ENCODE measurements around the gene CEP112. TPM values are rescaled to one million over a fixed set of nuclear protein-coding genes. Genes with fewer than 3 reads are reported as not detected.

The CEP112 gene
- polyA plus RNA-seq, 1 donor from 2014 or later = 6.0 TPM

DNA sequence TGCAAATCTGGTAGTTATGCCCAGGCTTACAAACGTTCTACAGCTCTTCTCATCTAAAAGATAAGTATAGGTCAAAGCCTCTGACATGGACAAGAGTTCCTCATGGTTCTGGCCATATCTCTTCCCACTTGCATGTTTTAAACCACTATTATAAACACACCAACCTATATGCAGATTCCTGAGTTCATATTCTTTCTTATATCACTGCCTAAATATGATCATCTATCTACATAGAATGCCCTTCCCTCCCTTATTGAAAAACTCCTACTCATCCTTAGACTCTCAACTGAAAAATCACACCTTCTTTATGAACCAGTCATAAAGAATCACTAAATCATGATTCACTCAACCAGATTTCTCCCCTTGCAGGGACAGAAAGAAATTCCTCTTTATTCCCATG is 128.2 kb downstream of the CEP112 start:
- Histone ChIP-seq H4K20me1 (ENCODE audit: insufficient read depth) (no peaks in the 10 kb centered on the region), H3F3A (ENCODE audit: insufficient read depth, low read length, poor library complexity, severe bottlenecking) (no peaks in the 10 kb centered on the region), H2AFZ (ENCODE audit: low read depth, low read length) (no peak overlapping the region), H3K9me2 (ENCODE audit: insufficient read depth, low read length) (no peaks in the 10 kb centered on the region), H3K4me2 (ENCODE audit: low read length) (no peak overlapping the region), H3K27ac (ENCODE audit: low read length) (no peak overlapping the region), H3K9ac (ENCODE audit: low read length) (no peak overlapping the region), H3K36me3 (ENCODE audit: insufficient read depth, low read length) (no peaks in the 10 kb centered on the region), H3K9me3 (ENCODE audit: low read length) (peaks cover 6% of the 10 kb centered on the region), H3K27me3 (ENCODE audit: insufficient read depth, low read depth, low read length) (no peaks in the 10 kb centered on the region), H3K79me2 (replicated peaks; ENCODE audit: insufficient read depth, low read length) (no peaks in the 10 kb centered on the region), H3K4me3 (ENCODE audit: low read length) (no peak overlapping the region)
- TF ChIP-seq RAD21 (conservative IDR thresholded peaks at IDR 0.05) (no peak), EP300 (conservative IDR thresholded peaks at IDR 0.05; ENCODE audit: poor library complexity, severe bottlenecking) (no peak), POLR2AphosphoS5 (IDR thresholded peaks at IDR 0.05) (no peak), TAF1 (IDR thresholded peaks at IDR 0.05; ENCODE audit: low read depth) (no peak), EZH2 (IDR thresholded peaks at IDR 0.05; ENCODE audit: borderline replicate concordance, insufficient read depth, low read length, poor library complexity, severe bottlenecking) (no peak), MXI1 (conservative IDR thresholded peaks at IDR 0.05; ENCODE audit: poor library complexity, severe bottlenecking) (no peak), SMC3 (conservative IDR thresholded peaks at IDR 0.05; ENCODE audit: poor library complexity) (no peak)
- TF ChIP-seq, protein P1, sequence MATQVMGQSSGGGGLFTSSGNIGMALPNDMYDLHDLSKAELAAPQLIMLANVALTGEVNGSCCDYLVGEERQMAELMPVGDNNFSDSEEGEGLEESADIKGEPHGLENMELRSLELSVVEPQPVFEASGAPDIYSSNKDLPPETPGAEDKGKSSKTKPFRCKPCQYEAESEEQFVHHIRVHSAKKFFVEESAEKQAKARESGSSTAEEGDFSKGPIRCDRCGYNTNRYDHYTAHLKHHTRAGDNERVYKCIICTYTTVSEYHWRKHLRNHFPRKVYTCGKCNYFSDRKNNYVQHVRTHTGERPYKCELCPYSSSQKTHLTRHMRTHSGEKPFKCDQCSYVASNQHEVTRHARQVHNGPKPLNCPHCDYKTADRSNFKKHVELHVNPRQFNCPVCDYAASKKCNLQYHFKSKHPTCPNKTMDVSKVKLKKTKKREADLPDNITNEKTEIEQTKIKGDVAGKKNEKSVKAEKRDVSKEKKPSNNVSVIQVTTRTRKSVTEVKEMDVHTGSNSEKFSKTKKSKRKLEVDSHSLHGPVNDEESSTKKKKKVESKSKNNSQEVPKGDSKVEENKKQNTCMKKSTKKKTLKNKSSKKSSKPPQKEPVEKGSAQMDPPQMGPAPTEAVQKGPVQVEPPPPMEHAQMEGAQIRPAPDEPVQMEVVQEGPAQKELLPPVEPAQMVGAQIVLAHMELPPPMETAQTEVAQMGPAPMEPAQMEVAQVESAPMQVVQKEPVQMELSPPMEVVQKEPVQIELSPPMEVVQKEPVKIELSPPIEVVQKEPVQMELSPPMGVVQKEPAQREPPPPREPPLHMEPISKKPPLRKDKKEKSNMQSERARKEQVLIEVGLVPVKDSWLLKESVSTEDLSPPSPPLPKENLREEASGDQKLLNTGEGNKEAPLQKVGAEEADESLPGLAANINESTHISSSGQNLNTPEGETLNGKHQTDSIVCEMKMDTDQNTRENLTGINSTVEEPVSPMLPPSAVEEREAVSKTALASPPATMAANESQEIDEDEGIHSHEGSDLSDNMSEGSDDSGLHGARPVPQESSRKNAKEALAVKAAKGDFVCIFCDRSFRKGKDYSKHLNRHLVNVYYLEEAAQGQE (IDR thresholded peaks at IDR 0.05; ENCODE audit: borderline replicate concordance) = no peak
- TF ChIP-seq, protein P2, sequence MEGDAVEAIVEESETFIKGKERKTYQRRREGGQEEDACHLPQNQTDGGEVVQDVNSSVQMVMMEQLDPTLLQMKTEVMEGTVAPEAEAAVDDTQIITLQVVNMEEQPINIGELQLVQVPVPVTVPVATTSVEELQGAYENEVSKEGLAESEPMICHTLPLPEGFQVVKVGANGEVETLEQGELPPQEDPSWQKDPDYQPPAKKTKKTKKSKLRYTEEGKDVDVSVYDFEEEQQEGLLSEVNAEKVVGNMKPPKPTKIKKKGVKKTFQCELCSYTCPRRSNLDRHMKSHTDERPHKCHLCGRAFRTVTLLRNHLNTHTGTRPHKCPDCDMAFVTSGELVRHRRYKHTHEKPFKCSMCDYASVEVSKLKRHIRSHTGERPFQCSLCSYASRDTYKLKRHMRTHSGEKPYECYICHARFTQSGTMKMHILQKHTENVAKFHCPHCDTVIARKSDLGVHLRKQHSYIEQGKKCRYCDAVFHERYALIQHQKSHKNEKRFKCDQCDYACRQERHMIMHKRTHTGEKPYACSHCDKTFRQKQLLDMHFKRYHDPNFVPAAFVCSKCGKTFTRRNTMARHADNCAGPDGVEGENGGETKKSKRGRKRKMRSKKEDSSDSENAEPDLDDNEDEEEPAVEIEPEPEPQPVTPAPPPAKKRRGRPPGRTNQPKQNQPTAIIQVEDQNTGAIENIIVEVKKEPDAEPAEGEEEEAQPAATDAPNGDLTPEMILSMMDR (IDR thresholded peaks at IDR 0.05; ENCODE audit: poor library complexity, severe bottlenecking) = no peak

DNA sequence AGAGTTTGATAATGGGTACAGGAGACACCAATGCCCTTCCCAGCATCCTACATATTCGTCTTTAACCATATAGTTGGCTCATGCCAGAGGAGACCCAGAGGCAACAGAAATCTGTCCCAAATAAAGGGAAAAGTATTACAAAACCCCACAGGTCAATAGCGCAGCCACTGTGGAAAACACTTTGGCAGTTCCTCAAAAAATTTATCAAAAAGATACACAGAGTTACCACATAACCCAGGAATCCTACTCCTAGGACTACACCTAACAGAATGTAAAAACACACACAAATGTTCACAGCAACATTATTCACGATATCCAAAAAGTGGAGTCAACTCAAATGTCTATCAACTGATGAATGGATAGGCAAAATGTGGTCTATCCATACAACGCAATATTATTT is 135.8 kb downstream of the CEP112 start:
- TF ChIP-seq RAD21 (conservative IDR thresholded peaks at IDR 0.05) = no peak
- no peak for TF ChIP-seq TAF1 (IDR thresholded peaks at IDR 0.05; ENCODE audit: low read depth)
- Histone ChIP-seq H3K4me3 (ENCODE audit: low read length) (no peak overlapping the region), H3K79me2 (replicated peaks; ENCODE audit: insufficient read depth, low read length) (no peaks in the 10 kb centered on the region), H4K20me1 (ENCODE audit: insufficient read depth) (no peaks in the 10 kb centered on the region), H3K27me3 (ENCODE audit: insufficient read depth, low read depth, low read length) (no peaks in the 10 kb centered on the region), H3F3A (ENCODE audit: insufficient read depth, low read length, poor library complexity, severe bottlenecking) (no peaks in the 10 kb centered on the region), H3K9ac (ENCODE audit: low read length) (no peak overlapping the region), H3K9me2 (ENCODE audit: insufficient read depth, low read length) (no peaks in the 10 kb centered on the region), H3K27ac (ENCODE audit: low read length) (no peak overlapping the region), H3K9me3 (ENCODE audit: low read length) (peaks cover 6% of the 10 kb centered on the region), H3K36me3 (ENCODE audit: insufficient read depth, low read length) (no peaks in the 10 kb centered on the region), H3K4me2 (ENCODE audit: low read length) (no peak overlapping the region), H2AFZ (ENCODE audit: low read depth, low read length) (no peak overlapping the region)

DNA sequence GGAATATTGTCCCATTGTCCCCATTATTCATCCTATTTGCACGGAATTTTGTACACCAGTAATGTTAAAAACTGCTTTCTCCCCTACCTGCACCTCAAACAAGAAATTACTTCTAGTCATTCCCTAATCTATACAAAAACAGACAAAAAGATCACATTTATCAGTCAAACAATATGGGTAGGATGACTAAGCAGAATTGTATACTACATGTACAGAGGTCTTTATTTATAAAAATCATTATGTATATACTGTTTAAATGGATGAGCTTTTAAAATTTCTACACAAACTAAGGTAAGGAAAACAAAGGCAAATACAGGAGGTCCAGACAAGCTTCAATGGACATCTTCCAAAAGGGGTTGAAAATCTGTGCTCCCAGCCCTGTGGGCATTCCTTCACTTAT is 137.7 kb downstream of the CEP112 start:
- Histone ChIP-seq H3K36me3 (ENCODE audit: insufficient read depth, low read length) (no peaks in the 10 kb centered on the region), H3K79me2 (replicated peaks; ENCODE audit: insufficient read depth, low read length) (no peaks in the 10 kb centered on the region), H3K9me2 (ENCODE audit: insufficient read depth, low read length) (no peaks in the 10 kb centered on the region), H2AFZ (ENCODE audit: low read depth, low read length) (no peak overlapping the region), H3F3A (ENCODE audit: insufficient read depth, low read length, poor library complexity, severe bottlenecking) (no peaks in the 10 kb centered on the region), H3K9ac (ENCODE audit: low read length) (no peak overlapping the region), H3K9me3 (ENCODE audit: low read length) (no peaks in the 10 kb centered on the region), H3K27me3 (ENCODE audit: insufficient read depth, low read depth, low read length) (no peaks in the 10 kb centered on the region), H4K20me1 (ENCODE audit: insufficient read depth) (no peaks in the 10 kb centered on the region), H3K4me3 (ENCODE audit: low read length) (no peak overlapping the region), H3K27ac (ENCODE audit: low read length) (no peak overlapping the region), H3K4me2 (ENCODE audit: low read length) (no peak overlapping the region)
- TF ChIP-seq RAD21 (conservative IDR thresholded peaks at IDR 0.05) (no peak), TAF1 (IDR thresholded peaks at IDR 0.05; ENCODE audit: low read depth) (no peak), POLR2AphosphoS5 (IDR thresholded peaks at IDR 0.05) (no peak), EZH2 (IDR thresholded peaks at IDR 0.05; ENCODE audit: borderline replicate concordance, insufficient read depth, low read length, poor library complexity, severe bottlenecking) (no peak), MXI1 (conservative IDR thresholded peaks at IDR 0.05; ENCODE audit: poor library complexity, severe bottlenecking) (no peak), SMC3 (conservative IDR thresholded peaks at IDR 0.05; ENCODE audit: poor library complexity) (no peak), EP300 (conservative IDR thresholded peaks at IDR 0.05; ENCODE audit: poor library complexity, severe bottlenecking) (no peak)
- TF ChIP-seq, protein P1 (IDR thresholded peaks at IDR 0.05; ENCODE audit: borderline replicate concordance) = no peak
- TF ChIP-seq, protein P2 (IDR thresholded peaks at IDR 0.05; ENCODE audit: poor library complexity, severe bottlenecking) = no peak

All from neural cell (in vitro differentiated cells).